ENCODE data around the gene ANKRD55. TPM values are rescaled to one million over a fixed set of nuclear protein-coding genes. Genes with fewer than 3 reads are reported as not detected.

Gene ANKRD55
- total and polyA plus RNA-seq, 9 of the 15 experiments (the other 6 are each of a cell fraction or from before 2014, with no cell fraction given): 3.4 to 10.6 (median 6.5) TPM

DNA sequence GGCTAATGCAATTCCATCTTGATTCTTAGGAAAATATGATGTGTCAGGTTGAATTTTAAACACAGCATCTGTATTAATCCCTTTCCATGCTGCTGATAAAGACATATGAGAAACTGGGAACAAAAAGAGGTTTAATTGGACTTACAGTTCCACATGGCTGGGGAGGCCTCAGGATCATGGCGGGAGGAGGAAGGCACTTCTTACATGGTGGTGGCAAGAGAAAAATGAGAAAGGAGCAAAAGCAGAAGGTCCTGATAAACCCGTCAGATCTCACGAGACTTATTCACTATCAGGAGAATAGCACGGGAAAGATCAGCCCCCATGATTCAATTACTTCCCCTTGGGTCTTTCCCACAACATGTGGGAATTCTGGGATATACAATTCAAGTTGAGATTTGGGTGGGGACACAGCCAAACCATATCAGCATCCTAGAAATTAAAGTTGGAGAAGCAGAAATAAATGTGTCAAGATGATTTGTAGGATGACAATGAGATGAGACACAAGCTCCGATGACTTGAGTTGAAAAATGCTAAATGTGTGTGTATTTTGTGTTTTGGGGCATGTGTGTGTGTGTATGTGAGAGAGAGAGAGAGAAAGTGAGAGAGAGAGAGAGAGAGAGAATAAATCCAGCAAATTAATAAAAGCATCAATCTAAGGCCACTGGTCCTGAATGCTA, 48.5 kb upstream of the ANKRD55 start:
- no peaks in the 10 kb centered on the region for H3K36me3 ChIP-seq (ENCODE audit: control insufficient read depth, insufficient read depth, low read length)
- H3K9me3 ChIP-seq (replicated peaks; ENCODE audit: control insufficient read depth, insufficient read depth, low read depth, low read length): no peaks in the 10 kb centered on the region; the same call in 1 of the 2 replicates

More for the DNA sequence above, 48.5 kb upstream of the ANKRD55 start:
- TF ChIP-seq ZNF644 (tag; IDR thresholded peaks at IDR 0.05; ENCODE audit: low read depth) (no peak), ZFP36 (IDR thresholded peaks at IDR 0.05; ENCODE audit: low read depth, low read length, partially characterized antibody) (peak; percentile 80), SRSF7 (optimal IDR thresholded peaks at IDR 0.05; ENCODE audit: low read depth, low read length) (no peak), TARDBP (IDR thresholded peaks at IDR 0.05) (no peak), IRF2 (CRISPR knock-in tag; IDR thresholded peaks at IDR 0.05) (no peak), ZNF778 (CRISPR knock-in tag; IDR thresholded peaks at IDR 0.05) (no peak), CC2D1A (IDR thresholded peaks at IDR 0.05) (peak; percentile 20; the same call in 1 of the 2 replicates), ZFP30 (CRISPR knock-in tag; IDR thresholded peaks at IDR 0.05; ENCODE audit: borderline replicate concordance) (no peak), ZNF316 (IDR thresholded peaks at IDR 0.05) (peak; percentile 16; the same call in 1 of the 2 replicates), MEIS2 (IDR thresholded peaks at IDR 0.05; ENCODE audit: partially characterized antibody) (peak; percentile 38), PHF8 (IDR thresholded peaks at IDR 0.05; ENCODE audit: borderline replicate concordance, low read length) (no peak), ZNF766 (CRISPR knock-in tag; conservative IDR thresholded peaks at IDR 0.05) (0 out of 2 replicates have a peak, but pooled peaks have one; percentile 19)
- TF ChIP-seq, protein P1, sequence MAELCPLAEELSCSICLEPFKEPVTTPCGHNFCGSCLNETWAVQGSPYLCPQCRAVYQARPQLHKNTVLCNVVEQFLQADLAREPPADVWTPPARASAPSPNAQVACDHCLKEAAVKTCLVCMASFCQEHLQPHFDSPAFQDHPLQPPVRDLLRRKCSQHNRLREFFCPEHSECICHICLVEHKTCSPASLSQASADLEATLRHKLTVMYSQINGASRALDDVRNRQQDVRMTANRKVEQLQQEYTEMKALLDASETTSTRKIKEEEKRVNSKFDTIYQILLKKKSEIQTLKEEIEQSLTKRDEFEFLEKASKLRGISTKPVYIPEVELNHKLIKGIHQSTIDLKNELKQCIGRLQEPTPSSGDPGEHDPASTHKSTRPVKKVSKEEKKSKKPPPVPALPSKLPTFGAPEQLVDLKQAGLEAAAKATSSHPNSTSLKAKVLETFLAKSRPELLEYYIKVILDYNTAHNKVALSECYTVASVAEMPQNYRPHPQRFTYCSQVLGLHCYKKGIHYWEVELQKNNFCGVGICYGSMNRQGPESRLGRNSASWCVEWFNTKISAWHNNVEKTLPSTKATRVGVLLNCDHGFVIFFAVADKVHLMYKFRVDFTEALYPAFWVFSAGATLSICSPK (IDR thresholded peaks at IDR 0.05; ENCODE audit: borderline replicate concordance): no peak
- TF ChIP-seq, protein P2, sequence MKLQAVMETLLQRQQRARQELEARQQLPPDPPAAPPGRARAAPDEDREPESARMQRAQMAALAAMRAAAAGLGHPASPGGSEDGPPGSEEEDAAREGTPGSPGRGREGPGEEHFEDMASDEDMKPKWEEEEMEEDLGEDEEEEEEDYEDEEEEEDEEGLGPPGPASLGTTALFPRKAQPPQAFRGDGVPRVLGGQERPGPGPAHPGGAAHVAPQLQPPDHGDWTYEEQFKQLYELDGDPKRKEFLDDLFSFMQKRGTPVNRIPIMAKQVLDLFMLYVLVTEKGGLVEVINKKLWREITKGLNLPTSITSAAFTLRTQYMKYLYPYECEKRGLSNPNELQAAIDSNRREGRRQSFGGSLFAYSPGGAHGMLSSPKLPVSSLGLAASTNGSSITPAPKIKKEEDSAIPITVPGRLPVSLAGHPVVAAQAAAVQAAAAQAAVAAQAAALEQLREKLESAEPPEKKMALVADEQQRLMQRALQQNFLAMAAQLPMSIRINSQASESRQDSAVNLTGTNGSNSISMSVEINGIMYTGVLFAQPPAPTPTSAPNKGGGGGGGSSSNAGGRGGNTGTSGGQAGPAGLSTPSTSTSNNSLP (IDR thresholded peaks at IDR 0.05; ENCODE audit: borderline replicate concordance, low read depth, low read length): no peak
- TF ChIP-seq, protein P3, sequence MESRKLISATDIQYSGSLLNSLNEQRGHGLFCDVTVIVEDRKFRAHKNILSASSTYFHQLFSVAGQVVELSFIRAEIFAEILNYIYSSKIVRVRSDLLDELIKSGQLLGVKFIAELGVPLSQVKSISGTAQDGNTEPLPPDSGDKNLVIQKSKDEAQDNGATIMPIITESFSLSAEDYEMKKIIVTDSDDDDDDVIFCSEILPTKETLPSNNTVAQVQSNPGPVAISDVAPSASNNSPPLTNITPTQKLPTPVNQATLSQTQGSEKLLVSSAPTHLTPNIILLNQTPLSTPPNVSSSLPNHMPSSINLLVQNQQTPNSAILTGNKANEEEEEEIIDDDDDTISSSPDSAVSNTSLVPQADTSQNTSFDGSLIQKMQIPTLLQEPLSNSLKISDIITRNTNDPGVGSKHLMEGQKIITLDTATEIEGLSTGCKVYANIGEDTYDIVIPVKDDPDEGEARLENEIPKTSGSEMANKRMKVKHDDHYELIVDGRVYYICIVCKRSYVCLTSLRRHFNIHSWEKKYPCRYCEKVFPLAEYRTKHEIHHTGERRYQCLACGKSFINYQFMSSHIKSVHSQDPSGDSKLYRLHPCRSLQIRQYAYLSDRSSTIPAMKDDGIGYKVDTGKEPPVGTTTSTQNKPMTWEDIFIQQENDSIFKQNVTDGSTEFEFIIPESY (CRISPR knock-in tag; IDR thresholded peaks at IDR 0.05): peak; percentile 84
- TF ChIP-seq, protein P4, sequence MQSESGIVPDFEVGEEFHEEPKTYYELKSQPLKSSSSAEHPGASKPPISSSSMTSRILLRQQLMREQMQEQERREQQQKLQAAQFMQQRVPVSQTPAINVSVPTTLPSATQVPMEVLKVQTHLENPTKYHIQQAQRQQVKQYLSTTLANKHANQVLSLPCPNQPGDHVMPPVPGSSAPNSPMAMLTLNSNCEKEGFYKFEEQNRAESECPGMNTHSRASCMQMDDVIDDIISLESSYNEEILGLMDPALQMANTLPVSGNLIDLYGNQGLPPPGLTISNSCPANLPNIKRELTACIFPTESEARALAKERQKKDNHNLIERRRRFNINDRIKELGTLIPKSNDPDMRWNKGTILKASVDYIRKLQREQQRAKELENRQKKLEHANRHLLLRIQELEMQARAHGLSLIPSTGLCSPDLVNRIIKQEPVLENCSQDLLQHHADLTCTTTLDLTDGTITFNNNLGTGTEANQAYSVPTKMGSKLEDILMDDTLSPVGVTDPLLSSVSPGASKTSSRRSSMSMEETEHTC (IDR thresholded peaks at IDR 0.05): no peak
- ChIA-PET CTCF (ENCODE audit: low intra/inter-chr PET ratio) (no interaction called here), POLR2A (interaction anchor here (0.7 kb wide), 1 partner anchor 902 kb away, joined by 3 read pairs; no protein-coding TSS in a partner anchor)
- Histone ChIP-seq H3K79me2 (ENCODE audit: control insufficient read depth, insufficient read depth, low read length) (no peaks in the 10 kb centered on the region), H3K9me1 (ENCODE audit: control insufficient read depth, insufficient read depth, low read length) (no peaks in the 10 kb centered on the region), H4K20me1 (replicated peaks; ENCODE audit: control insufficient read depth, insufficient read depth, low read length) (no peaks in the 10 kb centered on the region), H3K4me3 (no peak overlapping the region), H3K4me1 (replicated peaks in 1 of 2; ENCODE audit: control insufficient read depth in 2 of 2, insufficient read depth in 2 of 2, low read length in 2 of 2) (no peaks in the 10 kb centered on the region), H2AFZ (ENCODE audit: low read depth, low read length) (no peak overlapping the region), H3K27ac (ENCODE audit: extremely low read depth, low read depth, low read length) (no peak overlapping the region), H3K4me2 (ENCODE audit: insufficient read depth, low read length) (no peak overlapping the region), H3K9ac (ENCODE audit: insufficient read depth in 1 of 2, low read depth in 2 of 2, low read length in 2 of 2) (no peak overlapping the region), H3K27me3 (ENCODE audit: control insufficient read depth in 2 of 2, insufficient read depth in 2 of 2, low read length in 2 of 2) (no peaks in the 10 kb centered on the region)
- WGBS (ENCODE audit: insufficient coverage, low coverage, missing lambda C conversion rate): 43% methylated on average over 5 of the region's 5 CpGs
- no TSS peak for BruUV-seq (replicated peaks)
- in situ Hi-C loops (cut with MboI): no loop called here
- intact Hi-C loops (cut with micrococcal nuclease): no loop called here
- FAIRE-seq (no peak), ATAC-seq (no peak), DNase-seq (ENCODE audit: extremely low read depth in 1 of 4, low spot score in 3 of 4) (no peak)

Measured in K562 (cell line).